ENCODE data around the gene DLG2. TPM values are rescaled to one million over a fixed set of nuclear protein-coding genes. Genes with fewer than 3 reads are reported as not detected.
"Not testable (repeated sequence)": the region's sequence is repeated elsewhere in the genome, so short reads cannot be mapped to it uniquely, and the experiment has no call there.

Gene DLG2
- total RNA-seq, 1 donor from 2014 or later = 14.4 TPM

DNA sequence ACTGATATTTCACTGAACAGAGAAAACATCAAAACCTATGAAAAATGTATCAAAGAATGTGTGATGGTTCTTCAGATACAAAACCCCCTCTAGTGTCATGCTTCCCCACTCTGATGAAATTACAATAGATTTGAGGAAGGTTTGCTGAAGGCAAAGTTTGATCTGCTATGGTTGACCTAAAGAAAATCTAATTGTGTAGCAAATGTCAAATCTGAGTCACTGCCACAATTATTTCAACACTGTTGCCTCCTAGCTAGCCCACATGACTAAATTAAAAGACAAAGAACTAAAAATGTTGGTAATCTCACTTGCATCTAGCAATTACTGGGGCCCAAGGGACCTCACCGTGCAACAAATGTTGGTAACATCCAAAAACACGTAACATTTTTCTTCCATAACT is 728.0 kb downstream of the DLG2 start:
- DNase-seq = no peak

DNA sequence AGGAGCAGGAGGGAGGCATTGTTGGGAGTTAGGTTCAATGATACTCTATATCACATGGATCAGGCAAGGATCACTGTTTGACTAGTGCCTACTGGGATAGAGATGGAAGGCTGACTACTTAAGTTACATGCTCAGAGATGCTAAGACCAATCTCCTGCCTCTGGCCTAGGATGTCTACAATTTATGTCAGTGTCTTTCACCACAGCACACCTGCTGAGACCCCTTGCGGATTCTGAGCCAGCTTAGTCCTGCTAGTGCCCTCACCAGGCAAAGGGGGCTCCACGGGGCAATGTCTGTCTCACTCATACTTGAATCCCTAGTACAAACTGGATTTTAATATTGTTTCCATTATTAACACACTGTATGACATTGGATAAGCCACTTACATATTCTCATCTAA is 732.5 kb downstream of the DLG2 start:
- no peak for DNase-seq

GRCh38 chr11:84890676-84891075 is 736.5 kb downstream of the DLG2 start:
- peak; percentile 29 for DNase-seq

GRCh38 chr11:84889556-84889955 is 737.6 kb downstream of the DLG2 start:
- no peak for DNase-seq

DNA sequence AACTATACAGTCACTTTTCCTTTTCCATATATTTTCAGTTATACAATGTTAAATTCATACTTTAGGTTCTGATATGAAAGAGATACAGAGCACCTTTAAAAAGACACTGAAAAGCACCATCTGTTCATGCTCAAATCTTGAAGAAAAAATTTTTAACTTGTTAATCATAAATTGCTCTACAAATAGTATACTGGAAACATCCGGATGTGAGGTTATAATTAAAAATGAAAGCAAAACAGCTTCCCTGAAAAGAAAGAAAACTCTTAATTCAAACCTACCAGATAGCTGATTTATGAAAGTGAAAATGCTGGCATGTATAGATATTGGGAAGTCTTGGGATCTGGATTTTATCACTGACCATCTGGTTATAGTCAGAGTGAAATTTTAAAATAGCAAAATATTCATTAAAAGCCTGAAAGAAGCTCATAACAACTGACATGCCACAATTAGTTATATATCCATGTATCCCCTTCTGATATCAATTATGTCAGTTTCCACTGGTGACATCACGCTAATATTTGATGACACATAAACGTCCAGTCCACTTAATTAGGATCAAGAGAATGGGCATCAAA is 740.0 kb downstream of the DLG2 start:
- peak; percentile 9 for DNase-seq

DNA sequence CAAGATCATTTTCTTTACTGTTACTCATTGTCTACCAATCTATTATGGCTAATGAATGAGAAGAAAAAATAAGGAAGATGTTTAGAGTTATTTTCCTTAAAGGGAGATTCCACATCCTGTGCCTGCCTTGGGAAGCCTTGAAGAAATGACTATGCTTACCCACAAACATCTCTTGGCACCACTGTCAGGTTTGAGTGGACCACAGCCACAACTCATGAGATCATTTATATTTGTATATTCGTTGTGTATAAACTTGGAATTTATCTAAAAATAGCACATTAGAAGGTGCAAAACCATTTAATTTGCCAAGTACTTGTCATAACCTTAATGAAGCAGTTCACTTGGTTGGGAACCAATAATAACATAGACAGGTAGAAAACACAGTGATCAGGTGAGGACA is 740.8 kb downstream of the DLG2 start:
- DNase-seq = no peak

DNA sequence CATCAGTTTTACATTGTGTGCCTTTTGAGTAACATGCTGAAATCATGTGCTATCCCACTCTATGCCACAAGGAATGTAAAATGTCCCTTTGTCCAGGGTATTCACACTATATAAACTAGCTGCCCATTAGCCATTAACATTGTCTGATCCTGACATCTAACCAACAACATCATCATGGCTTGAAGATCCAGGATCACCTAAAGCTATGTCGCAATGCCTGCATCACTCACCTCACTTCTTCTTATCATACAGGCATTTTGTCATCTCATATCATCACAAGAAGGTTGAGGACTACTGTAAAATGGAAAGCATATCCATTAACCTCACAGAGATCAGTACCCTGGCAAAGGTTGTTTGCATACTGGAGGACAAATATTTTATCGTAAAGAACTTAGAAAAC is 742.3 kb downstream of the DLG2 start:
- DNase-seq = no peak

- peak; percentile 30 for DNase-seq
These were observed 745.1 kb downstream of the DLG2 start for GRCh38 chr11:84882056-84882455.

DNA sequence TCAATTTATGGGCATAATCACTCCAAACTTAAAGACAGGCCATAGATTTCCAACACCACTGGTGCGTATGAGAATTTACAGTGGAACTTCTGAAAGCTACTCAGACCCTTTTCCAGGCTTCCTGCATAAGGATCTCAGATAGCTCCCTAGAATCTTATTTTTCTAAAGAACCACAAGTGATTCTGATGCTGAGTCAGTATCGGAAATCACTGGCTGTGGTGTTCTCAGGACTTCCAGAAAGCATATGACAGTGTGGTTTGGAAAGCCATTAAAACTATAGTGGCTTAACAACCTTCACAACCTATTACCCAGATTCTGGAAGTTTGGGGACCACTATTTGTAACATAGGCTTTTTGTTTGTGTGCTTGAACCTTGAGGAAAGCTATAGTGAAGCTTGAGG is 756.0 kb downstream of the DLG2 start:
- no peak for DNase-seq

DNA sequence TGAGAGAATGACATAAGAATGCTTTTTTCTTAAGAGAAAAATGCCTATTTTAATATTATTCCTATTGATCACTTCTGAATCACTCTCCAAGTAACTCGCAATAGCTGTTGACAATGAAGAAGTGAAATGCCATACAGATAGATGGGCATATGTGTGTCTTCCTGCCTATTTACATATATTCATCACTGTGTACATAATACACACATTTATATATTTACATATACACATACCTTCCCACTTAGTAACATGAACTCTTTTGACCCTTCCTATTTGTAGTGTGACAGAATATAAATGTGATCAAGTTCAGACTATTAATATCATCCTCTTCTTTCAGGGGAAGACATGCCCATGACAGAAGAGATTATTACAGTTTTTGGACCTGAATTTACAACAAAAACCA is 756.7 kb downstream of the DLG2 start:
- no peak for DNase-seq

DNA sequence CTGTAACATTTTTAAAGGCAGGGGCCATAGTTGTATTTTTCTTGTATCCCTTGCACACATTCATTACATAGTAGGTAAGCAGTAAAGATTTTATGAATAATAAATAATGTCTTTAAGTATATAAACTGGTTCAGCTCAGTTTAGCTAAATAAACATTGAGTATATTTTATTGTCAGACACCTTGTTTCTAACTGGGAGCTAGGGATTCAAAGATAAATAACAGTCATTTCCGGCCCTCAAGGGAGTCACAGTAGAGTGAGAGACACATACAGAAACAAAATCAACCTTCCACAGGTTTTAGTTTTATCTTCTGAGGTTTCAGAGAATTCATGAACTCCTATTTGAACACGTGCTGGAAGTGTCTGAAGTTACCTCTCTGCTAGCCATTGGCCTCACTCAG is 760.2 kb downstream of the DLG2 start:
- DNase-seq = peak; percentile 17

GRCh38 chr11:84865791-84866535 is 761.2 kb downstream of the DLG2 start:
- DNase-seq = no peak

DNA sequence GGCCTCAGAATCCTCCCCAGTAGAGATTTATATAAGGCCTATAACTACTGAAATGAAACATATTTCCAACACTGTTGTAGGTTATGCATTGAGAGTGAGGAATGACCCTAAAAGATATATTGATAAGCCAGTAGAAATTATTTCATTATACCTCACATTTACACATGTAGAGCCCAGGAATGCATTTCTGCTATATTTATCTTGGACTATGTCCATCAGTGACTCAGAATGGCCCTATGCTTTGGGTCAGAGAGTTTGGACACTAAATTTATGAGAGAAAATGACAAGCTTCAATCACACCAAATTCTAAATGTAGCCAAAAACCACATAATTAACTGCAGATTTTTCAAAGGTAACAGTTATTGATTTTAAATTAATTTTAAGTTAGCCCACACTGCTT is 761.9 kb downstream of the DLG2 start:
- DNase-seq = no peak

- no peak for DNase-seq
These were observed 769.4 kb downstream of the DLG2 start for GRCh38 chr11:84857746-84858145.

DNA sequence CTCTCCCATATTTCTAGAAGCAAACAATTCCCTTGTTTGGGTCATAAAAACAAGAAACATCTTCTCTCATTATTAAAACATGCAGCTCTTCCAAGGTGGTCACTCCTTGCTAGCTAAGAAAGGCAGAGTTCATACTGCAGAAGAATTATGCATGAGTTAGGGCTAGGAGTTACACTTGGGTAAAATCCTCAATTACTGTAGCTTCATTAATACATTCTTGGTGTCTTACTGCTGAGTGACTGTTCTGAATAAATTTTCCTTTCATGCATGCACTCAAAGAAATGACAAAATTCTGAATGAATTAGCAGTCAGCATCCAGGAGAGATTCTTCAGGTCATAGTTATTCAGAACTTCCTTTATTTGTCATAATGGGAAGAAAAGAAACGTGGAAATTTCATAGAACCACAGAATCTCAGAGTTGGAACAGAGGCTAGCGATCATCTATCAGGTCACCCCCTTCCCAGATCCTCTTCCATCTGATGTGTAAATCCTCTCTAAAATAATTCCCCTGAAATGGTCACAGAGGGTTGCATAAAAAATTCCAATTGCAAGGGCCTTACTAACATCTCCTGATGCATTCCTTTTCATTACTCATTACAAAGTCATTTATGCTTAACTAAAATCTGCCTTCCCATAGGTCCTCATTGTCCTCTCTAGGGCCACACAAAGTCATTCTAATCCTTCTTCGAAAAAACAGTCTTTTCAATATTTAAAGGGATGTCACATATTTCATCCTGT is 771.5 kb downstream of the DLG2 start:
- DNase-seq = no peak

GRCh38 chr11:84854498-84854880 is 772.7 kb downstream of the DLG2 start:
- DNase-seq = no peak

GRCh38 chr11:84853841-84854497 is 773.2 kb downstream of the DLG2 start:
- no peak for DNase-seq

DNA sequence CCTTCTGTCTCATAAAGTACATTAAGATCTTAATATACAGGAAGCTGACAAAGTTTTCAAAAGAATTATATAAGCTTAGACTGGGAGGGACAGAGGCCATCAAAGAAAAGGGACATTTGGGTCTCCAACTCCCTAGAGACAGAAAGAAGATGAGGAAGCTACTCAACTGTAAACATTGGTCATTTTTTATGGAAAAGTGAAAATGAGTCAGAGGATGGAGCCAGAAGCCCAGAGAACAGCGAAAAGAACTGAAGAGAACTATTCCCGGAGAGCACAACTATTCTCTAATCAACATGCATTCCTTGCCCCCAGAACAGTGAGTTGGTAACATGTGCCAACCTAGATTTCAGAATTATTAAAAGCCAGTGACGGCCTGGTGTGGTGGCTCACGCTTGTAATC is 779.3 kb downstream of the DLG2 start:
- DNase-seq = no peak

DNA sequence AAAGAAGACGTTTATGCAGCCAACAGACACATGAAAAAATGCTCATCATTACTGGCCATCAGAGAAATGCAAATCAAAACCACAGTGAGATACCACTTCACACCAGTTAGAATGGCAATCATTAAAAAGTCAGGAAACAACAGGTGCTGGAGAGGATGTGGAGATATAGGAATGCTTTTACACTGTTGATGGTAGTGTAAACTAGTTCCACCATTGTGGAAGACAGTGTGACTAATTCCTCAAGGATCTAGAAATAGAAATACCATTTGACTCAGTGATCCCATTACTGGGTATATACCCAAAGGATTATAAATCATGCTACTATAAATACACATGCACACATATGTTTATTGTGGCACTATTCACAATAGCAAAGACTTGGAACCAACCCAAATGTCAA is 786.9 kb downstream of the DLG2 start:
- not testable (repeated sequence) for DNase-seq

GRCh38 chr11:84837402-84838069 is 789.6 kb downstream of the DLG2 start:
- DNase-seq = no peak

DNA sequence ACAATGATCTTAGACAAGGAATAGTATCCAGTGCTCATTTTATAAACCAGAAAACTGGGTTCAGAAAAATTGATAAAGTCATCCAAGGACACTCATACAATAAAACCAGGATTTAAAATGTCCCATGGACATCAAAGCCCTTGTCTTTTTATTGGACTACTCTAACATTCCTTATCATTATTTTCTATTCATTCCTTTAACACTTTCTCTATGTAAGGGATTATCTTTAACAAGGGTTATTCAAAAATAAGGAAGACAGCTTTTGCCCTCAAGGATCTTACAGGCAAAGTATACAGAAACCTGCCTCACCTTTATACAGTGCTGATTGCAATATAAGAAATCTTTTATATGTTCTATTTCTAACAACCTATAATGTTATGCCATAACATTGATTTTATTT is 790.8 kb downstream of the DLG2 start:
- no peak for DNase-seq

- no peak for DNase-seq
These were observed 793.6 kb downstream of the DLG2 start for GRCh38 chr11:84833488-84834088.

Data from tongue (tissue), 2 donors.